GM21528 (cell line): ENCODE measurements around the gene NIPBL.
"Not testable (repeated sequence)": the region's sequence is repeated elsewhere in the genome, so short reads cannot be mapped to it uniquely, and the experiment has no call there.

Experiments used
- ATAC-seq: cut with Tn5 transposase; IDR thresholded peaks from one replicate; pipeline ENCODE4 v1.9.1; 2021; ENCODE audit warnings: mild to moderate bottlenecking, moderate library complexity; ENCODE audit not compliant: unreplicated experiment, low FRiP score

Gene NIPBL

DNA sequence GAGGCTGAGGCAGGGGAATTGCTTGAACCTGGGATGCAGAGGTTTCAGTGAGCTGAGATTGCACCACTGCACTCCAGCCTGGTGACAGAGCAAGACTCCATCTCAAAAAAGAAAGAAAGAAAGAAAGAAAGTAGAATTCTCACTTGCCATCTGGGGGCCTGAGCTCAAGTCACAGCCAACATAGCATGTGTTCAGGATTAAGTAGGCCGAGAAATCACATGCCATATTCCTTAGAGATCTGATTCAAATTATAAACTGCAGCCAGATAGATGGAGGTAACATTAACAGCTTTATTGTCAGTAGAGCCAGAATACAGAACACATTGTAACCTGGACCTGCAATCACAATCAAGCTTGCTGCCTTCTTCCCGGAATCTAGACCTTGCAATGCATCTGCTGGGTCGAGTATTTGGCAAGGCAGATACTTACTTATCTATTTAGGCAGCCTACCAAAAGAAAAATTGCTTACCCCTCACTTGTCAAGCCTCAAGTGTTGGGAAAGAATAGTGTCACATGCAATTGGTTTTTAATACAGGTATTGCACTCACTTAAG lies 198.9 kb downstream of the NIPBL start:
- no peak for ATAC-seq

DNA sequence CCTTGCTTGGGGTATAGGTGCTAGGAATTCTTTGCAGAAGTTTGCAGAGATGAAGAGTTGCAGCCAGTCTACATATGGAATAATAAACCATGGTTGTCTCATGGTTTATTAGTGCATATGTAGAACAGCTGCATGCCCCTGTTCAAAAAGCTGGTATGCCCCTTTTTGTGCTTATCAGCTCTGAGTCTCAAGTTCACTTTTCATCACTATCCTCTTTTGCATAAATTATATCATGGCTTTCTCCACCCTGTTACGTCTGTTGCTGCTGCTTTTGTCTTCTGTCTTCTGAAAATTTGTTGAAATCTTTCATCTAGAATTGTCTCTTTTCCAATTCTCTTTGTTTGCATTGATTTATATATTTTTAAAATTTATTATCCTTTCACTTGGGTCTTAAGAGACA lies 200.6 kb downstream of the NIPBL start:
- ATAC-seq, result no peak

DNA sequence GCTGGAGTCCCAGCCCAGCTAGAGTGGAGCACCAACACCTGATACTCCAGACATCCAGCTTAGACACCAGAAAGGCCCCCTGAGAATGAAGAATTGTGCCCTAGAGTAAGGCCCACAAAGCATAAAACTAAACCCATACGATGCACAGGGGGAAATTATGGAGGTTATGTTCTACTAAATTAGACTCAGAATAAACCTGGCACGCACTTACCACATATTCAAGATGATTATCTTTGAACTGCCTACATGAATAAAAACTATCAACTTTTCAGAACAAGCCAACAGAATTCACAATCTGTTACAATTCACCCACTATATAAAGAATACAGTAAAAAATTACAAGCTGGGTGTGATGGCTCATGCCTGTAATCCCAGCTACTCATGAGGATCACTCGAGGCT lies 204.1 kb downstream of the NIPBL start:
- no peak for ATAC-seq

DNA sequence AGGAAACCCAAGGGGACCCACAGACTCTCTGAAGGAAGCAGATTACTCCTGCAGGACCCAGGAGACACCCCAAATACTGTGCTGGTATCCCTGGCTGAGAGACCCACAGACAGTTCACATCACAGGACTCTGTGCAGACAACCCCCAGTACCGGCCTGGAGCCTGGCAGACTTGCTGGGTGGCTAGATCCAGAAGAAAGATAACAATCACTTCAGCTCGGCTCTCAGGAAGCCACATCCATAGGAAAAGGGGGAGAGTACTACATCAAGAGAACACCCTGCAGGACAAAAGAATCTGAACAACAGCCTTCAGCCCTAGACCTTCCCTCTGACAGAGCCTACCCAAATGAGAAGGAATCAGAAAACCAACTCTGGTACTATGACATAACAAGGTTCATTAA lies 206.4 kb downstream of the NIPBL start:
- not testable (repeated sequence) for ATAC-seq

DNA sequence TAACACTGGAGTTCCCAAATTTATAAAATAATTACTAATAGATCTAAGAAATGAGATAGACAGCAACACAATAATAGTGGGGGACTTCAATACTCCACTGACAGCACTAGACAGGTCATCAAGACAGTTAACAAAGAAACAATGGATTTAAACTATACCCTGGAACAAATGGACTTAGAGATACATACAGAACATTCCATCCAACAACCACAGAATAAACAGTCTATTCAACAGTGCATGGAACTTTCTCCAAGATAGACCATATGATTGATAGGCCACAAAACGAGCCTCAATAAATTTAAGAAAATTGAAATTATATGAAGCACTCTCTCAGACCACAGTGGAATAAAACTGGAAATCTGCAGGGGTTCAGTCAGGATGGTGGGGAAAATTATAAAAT lies 209.5 kb downstream of the NIPBL start:
- not testable (repeated sequence) for ATAC-seq

DNA sequence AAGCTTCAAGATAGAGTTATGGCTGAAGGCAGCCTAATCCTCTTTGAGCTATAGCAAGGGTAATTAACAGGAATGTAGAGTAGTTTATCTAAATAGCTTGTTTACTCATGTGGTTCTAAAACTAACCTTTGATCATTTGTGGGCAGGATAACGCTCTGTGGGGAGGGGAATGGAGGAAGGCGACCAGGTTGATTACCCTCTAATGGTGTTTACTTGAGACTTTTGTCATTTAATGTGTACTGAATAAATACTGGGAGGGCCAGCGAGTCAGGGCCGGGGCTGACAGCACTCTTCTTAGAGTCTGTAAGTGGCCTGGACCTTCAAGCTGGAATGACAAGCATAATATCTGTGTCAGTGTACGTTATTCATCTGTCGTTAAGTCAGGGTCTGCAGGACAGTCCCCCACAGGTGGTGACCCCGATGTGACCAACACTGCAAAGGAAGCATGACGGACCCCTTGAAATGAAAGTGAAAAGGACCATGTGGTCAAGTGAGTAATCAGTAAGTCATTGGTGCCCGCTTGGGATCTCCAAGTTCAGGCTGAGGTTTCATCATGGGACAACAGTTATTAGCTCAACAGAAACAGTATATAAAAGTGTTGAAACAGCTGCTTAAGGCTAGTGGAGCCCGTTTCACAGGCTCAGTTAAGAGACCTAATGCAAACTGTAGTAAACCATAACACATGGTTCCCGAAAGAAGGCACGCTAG lies 210.1 kb downstream of the NIPBL start:
- ATAC-seq, result no peak

DNA sequence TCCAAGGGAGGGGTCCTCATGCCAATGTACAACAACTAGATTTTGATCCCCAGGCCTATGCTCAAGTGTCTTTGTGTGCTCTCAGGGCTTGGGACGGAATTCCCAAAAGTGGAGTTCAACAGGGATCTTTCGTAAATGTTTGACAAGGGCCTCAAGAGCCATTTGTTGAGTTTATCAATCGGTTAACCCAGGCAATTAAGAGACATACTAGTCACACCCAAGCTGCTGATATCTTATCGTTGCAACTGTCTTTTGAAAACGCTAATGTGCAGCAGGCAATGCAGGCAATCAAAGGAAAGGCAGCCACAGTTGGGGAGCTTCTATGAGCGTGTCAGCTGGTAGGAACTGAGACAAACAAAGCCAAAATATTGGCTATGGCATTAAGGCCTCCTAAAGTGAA lies 211.4 kb downstream of the NIPBL start:
- no peak for ATAC-seq

DNA sequence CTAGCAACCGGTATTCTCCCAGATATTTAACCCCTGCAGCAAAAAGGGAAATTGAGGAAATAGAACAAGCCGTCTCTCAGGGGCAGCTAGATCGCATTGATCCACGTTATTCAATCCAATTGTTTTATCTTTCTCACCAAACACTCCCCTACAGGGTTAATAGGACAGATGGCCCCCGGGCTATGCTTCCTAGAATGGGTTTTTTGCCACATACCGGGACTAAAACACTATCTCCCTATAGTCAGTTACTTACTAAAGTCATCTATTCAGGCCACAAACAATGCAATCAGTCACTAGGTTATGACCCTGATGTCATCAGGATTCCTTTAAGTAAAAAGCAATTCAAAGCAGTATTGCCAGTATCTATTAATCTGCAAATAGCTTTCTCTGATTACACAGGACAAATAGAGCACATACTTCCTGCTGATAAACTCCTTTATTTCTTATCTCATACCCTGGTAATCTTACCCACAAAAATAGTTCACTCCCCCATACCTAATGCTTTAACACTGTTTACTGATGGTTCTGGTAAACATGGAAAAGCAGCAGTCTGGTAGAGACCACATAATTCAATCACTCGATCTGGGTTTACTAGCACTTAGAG lies 213.7 kb downstream of the NIPBL start:
- ATAC-seq, result no peak

DNA sequence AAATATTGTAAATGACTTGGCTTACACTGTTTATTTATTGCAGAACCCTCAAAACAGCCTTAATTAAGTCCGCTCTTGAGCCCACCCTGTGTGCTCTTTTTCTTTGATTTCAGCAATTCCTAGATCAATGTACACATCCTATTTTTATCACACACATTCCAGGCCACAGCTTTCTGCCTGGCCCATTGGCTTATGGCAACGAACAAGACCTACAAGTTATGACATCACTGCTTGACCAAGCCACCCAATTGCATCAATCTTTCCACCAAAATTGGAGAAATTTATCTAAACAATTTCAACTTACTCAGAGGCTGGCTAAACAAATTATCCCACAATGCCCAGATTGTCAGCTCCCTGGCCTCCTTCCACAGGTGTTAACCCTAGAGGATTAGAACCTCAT lies 214.2 kb downstream of the NIPBL start:
- no peak for ATAC-seq

DNA sequence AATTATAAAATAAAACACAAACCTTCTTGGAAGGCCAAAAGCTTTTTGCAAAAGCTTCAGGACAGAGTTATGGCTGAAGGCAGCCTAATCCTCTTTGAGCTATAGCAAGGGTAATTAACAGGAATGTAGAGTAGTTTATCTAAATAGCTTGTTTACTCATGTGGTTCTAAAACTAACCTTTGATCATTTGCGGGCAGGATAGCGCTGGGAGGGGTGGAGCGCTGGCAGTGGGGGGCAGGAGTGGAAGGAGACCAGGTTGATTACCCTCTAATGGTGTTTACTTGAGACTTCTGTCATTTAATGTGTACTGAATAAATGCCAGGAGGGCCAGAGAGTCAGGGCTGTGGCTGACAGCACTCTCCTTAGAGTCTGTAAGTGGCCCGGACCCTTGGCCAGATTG lies 217.2 kb downstream of the NIPBL start:
- ATAC-seq, result not testable (repeated sequence)

DNA sequence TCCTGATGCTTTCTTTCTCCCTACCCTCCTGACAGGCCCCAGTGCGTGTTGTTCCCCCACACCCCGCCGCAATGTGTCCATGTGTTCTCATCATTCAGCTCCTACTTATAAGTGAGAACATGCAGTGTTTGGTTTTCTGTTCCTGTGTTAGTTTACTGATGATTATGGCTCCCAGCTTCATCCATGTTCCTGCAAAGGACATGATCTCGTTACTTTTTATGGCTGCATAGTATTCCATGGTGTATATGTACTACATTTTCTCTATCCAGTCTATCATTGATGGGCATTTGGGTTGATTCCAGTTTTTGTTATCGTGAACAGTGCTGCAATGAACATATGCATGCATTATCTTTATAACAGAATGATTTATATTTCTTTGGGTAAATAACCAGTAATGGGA lies 222.7 kb downstream of the NIPBL start:
- ATAC-seq, result not testable (repeated sequence)

DNA sequence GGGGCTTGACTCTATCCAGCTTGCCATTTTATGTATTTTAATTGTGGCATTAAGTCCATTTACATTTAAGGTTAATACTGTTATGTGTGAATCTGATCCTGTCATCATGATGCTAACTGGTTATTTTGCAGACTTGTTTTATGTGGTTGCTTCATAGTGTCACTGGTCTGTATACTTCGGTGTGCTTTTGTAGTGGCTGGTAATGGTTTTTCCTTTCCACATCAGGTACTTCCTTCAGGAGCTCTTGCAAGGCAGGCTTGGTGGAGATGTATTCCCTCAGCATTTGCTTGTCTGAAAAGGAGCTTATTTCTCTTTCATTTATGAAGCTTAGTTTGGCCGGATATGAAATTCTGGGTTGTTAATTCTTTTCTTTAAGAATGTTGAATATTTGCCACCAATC lies 226.7 kb downstream of the NIPBL start:
- no peak for ATAC-seq

DNA sequence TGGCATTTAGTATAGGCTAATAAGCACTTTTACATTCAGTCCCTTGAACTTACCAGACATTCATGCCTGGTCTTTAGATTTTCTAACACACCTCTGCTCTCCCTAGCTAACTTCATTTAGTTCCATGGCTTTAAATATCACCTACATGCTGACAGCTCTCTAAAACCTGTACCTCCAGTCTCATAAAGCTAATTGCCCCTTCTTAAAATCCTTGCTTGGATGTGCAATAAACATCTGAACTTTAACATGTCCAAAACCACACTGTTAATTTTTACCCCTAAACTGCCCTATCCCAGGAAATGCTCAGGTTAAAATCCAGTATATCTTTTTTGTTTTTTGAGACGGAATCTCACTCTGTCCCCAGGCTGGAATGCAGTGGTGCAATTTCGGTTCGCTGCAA lies 232.8 kb downstream of the NIPBL start:
- ATAC-seq, result no peak

DNA sequence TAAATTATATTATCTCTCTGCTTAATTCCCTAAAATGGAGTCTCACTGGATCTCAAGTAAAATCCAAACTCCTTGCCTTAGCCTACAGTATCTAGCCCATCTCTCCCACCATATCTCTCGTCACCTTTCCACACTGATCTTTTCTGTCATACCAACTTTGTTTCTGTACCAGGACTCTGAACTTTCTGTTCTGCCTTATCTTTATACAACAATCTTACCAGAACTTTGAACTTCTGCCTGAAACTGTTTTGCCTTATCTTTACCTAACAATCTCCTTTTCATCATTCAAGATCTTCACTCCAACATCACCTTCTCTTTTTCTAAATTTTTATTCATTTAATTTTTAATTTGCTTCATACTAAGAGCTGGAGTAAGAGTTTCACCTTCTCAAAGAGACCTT lies 233.6 kb downstream of the NIPBL start:
- ATAC-seq, result no peak

DNA sequence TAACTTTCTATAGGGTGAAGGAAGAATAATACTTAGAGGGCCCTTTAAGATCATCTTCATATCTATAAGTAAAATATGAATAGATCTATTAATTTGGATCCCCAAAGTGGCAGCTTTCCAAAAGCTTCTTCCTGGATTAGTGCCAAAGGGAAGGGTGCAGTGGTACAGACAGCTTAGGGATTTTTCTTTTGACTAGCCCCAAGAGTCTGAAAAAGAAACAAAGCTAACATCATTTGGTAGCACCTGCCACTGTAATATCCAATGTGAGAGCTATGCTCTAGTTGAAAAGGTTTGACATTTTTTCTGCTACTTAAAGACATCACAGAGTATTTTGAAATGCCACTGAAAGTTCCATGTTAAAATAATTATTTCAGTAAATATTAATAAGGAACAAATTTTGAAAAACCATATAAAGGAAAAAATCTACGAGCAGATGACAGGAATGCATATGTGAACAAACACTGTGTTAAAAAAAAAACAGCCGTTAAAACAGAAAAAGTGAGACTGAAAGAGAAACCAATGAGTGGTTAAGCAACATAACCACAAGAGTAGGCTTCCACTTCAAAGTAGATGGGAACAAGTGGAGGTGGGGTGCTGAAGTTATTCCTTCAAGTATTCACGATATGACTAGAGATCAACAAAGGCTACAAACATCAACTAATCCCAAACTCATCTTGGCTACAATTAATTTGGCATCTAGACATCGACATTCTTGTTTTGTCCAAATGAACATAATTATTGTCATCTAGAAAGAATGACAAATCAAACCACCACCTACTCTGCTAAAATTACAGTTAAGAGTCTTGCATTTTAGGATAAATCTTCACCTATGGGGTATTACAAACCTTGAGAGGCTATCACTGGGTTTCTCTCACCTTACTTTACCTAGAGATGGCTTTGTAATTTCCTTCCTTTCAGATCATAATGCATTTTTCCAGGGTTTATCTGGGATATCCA lies 235.1 kb downstream of the NIPBL start:
- peak; percentile 85 for ATAC-seq

DNA sequence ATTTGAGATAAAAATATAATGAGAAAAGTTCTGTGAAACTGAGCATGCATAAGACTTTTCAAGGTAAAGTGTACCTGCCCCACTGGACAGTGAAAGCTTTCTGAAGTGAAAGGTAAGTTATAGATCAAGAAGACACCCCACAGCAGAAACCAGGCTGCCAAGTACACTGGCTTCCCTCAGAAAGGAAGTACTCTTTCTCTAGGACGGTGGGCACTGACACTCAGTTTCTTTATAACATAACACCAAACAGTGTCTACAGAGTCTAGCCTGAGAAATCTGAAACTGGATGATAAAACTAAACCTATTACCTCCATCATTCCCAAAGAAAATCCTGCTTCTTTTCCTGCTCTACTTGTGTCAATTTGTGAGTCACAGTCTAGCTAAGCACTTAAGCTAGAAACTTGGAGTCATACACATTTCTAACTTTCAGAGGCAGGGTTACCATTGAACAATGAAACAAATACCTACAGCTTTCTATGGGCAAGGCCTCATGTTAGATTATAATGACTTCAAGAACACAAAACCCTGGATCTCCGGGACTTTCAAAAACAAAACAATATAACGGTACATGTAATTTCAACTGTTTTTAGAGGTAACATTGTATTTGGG lies 235.9 kb downstream of the NIPBL start:
- no peak for ATAC-seq
